Sciatic nerve (tissue), 2 donors: ENCODE data around the gene RGS6. TPM values are rescaled to one million over a fixed set of nuclear protein-coding genes. Genes with fewer than 3 reads are reported as not detected.
A peak's percentile ranks its signal among the peaks of the same experiment; 100 is the strongest.

Source experiments
- ATAC-seq: fragments of 200-7000 bp; cut with Tn5 transposase; one replicate; pipeline ENCODE4 v1.9.1; 2020; ENCODE audit warnings: mild to moderate bottlenecking, moderate library complexity
- DNase-seq: peaks from one replicate; pipeline ENCODE4 v3.0.0-alpha.2; 2020; ENCODE audit warnings: low spot score
- intact Hi-C: fragments of 100-400 bp; cut with DNase I; formaldehyde crosslinking; loops from one replicate; pipeline ENCODE4 v1.14.2; 2022
- total RNA-seq: library from RNA; stranded (reverse); fragmentation: NEBNext Ultra II Directional; extraction: Animal tissue kit (Norgen Biotek cat#: 25700); gene quantifications from one replicate; pipeline ENCODE4 v1.2.1, GENCODE V29; 2021
- donor health status: DM: no; HTN: no; CAD: no.
- donor health status: DM: no; HTN: no; CAD: no.

The RGS6 gene
- total RNA-seq, 1 donor from 2014 or later, result 20.6 TPM

- intact Hi-C loops, result loop anchor here (5.0 kb wide), 1 partner anchor 388 kb away; no protein-coding TSS in a partner anchor
- DNase-seq (no peak), ATAC-seq (no peak)
Observed at GRCh38 chr14:72519543-72519942, 587.3 kb downstream of the RGS6 start.

DNA sequence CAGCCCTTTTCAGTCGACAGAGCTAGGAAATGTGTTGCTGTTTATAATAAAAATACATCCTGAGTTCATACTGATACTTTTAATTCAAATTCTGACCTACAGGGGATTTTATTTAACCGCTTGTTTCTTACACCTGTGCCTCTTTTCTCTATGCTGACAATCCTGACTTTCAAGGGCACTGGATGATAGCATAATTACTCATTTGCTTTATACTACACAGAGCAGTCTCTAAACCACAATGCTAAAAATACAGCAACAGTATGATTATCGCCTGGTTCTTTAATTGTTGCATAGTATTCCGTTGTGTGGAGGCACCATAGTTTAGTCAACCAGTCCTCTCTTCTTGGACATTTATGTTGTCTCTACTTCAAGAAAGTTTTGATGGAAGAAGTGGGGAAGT lies 588.8 kb downstream of the RGS6 start:
- DNase-seq (no peak), ATAC-seq (no peak)
- intact Hi-C loops, result no loop called here

- DNase-seq (no peak), ATAC-seq (no peak)
- intact Hi-C loops, result no loop called here
Observed at GRCh38 chr14:72521968-72522741, 589.9 kb downstream of the RGS6 start.

DNA sequence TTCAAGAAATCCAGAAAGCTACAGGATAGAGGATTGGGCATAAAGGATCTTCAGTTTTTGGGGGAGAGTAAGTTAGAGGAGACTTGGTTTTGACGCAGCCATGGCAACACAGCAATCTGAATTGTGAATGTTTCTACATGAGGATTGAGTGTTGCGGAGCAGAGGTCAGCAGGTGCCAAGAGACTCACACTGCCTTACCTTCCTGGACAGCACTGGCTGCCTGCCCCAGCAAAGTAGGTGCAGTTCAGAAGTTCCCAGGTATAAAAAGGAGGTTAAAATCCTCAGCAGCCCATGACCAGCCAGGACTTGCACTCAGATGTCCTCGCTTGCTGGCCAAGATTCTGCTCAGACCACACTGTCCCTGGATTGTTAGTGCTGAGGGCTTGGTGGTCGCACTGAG lies 590.6 kb downstream of the RGS6 start:
- ATAC-seq (peak; percentile 13), DNase-seq (no peak)
- intact Hi-C loops, result no loop called here

DNA sequence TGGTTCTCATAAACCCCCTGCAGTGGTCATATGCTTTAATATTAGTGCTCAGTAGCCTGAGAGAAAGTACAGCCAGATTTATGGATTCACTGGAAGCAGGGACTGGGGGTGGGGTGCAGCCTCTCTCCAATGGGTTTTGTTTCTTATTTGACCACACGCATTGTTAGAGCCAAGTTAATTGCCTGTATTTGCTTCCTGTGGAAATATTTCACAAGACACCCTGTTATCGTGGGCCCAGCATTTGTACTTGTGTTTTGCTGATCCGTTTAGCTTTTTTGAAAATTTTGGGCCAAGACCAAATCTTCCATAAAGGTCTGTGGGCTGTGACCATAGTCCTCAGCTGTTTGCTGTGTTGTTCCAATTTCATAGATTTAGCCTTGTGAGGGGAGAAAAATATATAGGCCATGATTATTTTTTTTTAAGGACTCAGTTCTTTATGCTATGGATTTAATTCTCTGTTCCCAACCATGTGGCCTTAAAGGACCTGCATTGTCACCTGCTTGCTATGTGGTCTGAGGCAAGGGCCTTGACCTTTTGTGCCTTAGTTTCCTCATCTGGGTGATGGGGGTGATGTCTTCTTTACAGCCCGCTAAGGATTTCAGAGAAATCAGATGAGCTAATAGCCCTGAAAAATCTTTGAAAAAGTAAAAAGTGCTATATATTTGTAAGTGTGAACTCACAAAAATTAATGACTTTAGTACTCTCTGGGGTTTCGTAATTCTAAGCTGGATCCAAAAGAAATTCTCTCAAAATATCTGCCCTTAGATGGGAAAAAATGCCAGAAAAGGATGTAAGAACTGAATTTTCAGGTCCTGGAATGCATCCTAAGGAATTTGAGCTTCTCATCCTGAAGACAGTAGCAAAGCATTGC lies 591.4 kb downstream of the RGS6 start:
- peak; percentile 86 for ATAC-seq
- DNase-seq, result no peak
- intact Hi-C loops, result no loop called here

GRCh38 chr14:72524295-72524629 lies 592.0 kb downstream of the RGS6 start:
- intact Hi-C loops, result no loop called here
- no peak for DNase-seq
- ATAC-seq, result no peak

GRCh38 chr14:72525087-72525915 lies 593.1 kb downstream of the RGS6 start:
- ATAC-seq, result no peak
- intact Hi-C loops, result no loop called here
- no peak for DNase-seq

GRCh38 chr14:72527591-72527990 lies 595.4 kb downstream of the RGS6 start:
- intact Hi-C loops, result no loop called here
- ATAC-seq, result no peak
- DNase-seq, result no peak

DNA sequence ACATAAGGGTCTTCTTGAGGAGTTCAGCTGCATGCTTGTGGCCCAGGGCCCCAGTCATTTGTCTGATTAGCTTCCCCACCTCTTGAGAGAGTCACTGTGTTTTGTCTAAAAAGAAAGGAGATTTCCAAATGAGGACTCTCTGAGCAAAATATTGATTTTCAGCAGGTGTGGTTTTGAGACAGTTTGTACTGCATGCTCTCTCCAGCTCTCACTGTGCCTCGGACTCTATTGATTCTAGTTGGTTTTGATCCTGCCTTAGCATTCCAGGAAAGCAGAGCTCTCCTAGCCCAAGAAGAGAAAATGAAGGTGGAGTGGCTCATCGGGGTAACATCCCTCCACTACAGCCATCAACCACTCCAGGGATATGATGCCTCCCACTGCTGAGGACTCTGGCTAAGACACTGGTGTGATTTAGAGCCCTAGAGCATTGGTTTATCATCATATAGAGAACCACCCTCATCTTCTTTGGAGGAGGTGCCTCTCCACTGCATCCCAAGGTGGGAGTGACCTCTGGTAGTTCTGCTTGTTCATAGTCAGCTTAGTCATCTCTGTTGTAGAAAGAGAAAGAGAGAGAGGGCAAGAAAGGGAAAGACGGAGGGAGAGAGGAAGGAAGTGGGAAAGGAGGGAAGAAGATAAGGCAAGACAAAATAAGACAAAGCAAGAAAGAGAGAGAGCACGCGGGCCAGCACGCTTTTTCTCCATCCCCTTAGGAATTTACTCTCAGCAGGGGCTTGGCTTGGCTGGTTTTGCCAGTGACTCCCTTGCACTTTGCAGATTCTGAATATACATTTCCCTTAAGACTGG lies 596.0 kb downstream of the RGS6 start:
- DNase-seq, result no peak
- ATAC-seq, result no peak
- intact Hi-C loops, result no loop called here

DNA sequence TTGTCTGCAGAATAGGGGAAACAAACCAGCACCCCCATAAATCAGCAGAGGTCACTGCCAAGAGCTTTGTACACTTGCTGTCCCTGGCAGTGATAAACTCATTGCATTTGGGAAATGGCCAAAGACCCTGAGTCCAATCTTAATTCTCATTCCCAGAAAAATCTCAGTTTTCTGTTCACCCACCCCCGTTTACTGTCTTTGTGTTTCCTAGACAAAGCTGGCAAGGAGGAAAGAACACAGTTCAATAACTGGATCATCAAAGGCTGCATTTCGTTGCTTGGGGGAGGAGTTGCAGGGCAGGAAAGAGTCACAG lies 596.6 kb downstream of the RGS6 start:
- no peak for DNase-seq
- intact Hi-C loops, result no loop called here
- no peak for ATAC-seq

GRCh38 chr14:72532686-72533454 lies 600.6 kb downstream of the RGS6 start:
- intact Hi-C loops, result no loop called here
- DNase-seq (no peak), ATAC-seq (no peak)

DNA sequence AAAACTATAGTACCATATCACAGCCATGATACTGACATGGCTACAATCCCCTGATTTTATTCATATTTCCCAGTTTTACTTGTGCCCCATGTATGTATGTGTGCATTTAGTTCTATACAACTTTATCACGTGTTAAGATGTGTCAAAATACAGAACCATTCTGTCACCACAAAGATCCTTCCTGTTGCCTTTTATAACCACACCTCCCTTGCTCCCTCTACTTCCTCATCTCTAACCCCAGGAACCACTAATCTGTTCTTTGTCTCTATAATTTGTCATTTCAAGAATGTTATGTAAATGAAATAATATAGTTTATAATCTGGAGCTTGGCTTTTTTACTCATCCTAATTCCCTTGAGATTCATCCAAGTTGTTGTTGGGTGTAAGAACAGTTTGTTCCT lies 603.3 kb downstream of the RGS6 start:
- ATAC-seq, result no peak
- intact Hi-C loops, result no loop called here
- no peak for DNase-seq

DNA sequence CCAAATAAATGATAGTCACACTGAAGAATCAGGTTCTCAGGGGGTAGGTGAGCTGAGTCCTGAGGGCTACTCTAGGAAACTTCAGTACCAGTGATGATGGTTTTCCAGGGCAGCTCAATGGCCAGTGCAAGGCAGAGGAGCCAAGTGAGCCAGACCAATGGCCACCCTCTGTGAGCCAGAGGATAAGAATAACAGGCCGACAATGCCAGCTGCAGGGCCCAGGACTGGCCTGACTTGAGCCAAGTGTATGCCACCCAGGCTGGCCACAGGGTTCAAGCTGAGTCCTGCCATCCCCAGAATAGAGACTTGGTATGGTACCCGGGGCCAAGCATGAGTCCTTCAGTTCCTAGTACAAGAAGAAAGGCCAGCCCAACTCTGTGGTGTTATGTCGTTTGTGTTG lies 606.2 kb downstream of the RGS6 start:
- no peak for DNase-seq
- intact Hi-C loops, result no loop called here
- ATAC-seq, result no peak

- no peak for DNase-seq
- intact Hi-C loops, result no loop called here
Observed at GRCh38 chr14:72539661-72540315, 607.6 kb downstream of the RGS6 start.

GRCh38 chr14:72540836-72541235 lies 608.6 kb downstream of the RGS6 start:
- intact Hi-C loops, result no loop called here
- ATAC-seq, result no peak
- DNase-seq, result no peak

More at GRCh38 chr14:72539661-72540315, 607.6 kb downstream of the RGS6 start:
- ATAC-seq, result no peak

DNA sequence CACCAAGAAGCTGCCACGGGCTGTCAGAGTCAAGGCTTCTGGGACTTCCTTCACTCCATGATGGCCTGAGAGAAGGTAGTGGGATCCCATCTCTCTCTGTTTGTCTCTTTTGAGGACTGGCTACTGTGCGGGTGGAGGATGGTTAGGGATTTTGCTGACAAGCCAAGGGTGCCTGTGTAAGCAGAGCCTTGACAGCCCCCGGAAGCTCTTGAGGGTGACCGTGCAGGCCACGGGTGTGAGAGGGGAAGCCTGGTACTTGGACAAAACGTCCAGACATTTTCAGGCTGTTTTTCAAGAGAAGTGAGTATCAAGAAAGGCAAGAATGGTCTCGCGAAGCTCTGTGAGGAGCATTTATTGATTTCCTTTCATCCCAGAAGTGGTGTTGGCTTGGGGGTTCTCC lies 609.3 kb downstream of the RGS6 start:
- ATAC-seq (no peak), DNase-seq (no peak)
- intact Hi-C loops, result no loop called here

GRCh38 chr14:72543341-72543740 lies 611.1 kb downstream of the RGS6 start:
- intact Hi-C loops, result no loop called here
- ATAC-seq (no peak), DNase-seq (no peak)
